HT1080 (cell line): Measurements from ENCODE around the gene TMC1. TPM values are rescaled to one million over a fixed set of nuclear protein-coding genes. Genes with fewer than 3 reads are reported as not detected.

Experiments used
- DNase-seq: peaks from one replicate; pipeline ENCODE4 v3.0.0-alpha.2; 2015; ENCODE audit warnings: low read depth
- total RNA-seq: library from RNA; depleted of rRNA; stranded (reverse); fragments of >200 nt; shearing (Covaris generic); gene quantifications from 2 replicates; pipeline ENCODE4 v1.2.3, GENCODE V29; 2014

TMC1 gene
- total RNA-seq, 1 experiment from 2014 or later = not detected

DNA sequence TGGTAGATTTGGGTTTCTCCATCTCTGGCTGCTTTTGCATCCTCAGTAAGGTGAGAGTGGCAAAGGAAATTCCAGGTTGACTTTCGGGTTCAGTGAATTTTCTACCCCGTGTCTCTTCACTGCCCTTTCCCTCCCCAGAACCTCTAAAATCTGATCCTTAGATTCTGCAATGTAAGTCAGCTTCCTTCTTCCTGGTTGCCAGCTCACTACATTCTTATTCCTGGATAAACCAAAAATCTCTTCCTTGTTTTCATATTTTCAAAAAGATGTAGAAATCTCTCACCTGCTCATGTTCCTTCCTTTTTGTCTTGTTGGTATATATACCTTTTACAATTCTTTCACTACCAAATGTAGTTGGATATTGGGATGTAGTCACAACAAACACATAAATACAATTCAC, 145.8 kb downstream of the TMC1 start:
- DNase-seq = no peak

GRCh38 chr9:72674961-72675360, 153.6 kb downstream of the TMC1 start:
- peak; percentile 40 for DNase-seq

DNA sequence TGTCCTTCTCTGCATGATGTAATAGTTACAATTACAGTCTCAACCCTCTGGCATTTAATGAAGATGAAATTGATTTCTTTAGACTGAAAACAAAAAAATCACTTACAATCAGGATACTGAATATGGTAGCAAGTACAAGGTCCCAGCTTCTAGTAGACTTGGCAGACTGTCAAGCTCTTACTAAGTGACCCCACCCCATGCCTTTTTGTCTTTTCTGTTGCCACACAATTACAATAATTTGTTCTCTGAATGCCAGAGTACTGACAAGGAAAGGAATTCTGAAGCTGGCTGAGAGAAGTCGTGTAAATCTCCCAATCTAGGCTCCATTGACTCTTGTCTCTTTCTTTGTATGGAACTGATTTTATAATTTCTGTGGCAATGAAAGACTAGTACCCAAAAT, 154.2 kb downstream of the TMC1 start:
- peak; percentile 58 for DNase-seq

DNA sequence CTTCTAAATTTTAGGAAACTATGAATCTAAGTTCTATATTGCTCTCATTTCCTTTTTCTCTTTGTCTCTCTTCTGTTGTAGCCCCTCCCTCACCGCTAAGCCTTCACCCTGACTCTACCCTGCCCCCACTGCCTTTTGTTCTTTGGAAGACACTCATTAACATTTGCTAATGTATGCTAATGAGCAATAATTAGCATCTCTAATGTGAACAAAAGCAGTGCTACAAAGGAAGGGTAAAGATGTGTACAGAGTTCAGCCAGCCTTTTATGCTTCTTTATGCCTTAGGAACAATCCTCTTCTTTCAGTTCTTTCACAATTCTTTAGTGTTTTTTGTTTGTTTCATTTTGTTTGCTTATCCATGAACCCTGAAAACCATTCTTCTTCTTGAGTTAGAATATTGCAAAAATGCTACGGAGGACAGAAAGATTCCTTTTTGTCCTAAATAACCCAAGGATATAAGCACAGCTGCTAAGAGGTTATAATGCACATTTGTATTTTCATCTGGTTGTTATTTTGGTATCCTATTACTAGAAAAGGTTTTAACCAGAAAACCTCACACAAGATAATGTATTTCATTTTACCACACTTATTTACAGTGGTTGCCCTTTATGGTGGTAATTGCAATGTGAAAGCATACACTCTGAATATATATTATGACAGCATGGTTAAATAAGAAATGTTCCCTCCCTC, 159.3 kb downstream of the TMC1 start:
- DNase-seq = no peak

DNA sequence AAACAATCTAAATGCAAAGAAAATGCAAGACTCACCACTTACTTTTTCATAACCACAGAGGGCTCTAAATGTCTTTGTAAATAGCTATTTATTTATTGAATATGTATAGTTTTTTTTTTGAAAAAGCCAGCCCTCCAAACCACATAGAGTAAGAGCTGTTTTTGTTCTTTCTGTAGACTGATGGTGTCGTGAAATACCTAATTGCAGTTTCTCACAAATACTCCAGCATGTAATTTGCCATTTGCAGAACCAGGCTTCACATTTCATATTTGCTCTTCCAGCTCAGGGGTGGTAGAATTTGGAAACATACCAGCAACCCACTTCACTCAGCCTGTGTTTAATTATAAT, 159.8 kb downstream of the TMC1 start:
- DNase-seq = no peak

DNA sequence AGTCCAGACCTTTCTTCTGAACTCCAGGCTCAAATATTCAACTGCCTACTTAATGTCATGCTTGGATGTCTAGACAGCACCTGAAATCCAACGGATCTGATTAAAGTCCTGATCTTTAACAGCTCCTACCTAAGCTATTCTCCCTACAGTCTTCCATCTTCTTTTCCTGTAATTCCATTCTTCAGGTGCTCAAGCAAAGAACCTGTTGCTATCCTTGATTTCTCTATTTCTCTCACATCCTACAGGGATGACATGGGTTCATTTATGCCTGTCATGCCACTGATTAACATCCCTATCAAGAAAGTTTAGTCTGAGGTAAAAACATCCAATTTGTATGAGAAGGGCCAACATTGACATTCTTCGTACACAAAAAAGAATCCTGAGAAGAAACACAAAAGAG, 163.2 kb downstream of the TMC1 start:
- no peak for DNase-seq

GRCh38 chr9:72685911-72686310, 164.5 kb downstream of the TMC1 start:
- no peak for DNase-seq

DNA sequence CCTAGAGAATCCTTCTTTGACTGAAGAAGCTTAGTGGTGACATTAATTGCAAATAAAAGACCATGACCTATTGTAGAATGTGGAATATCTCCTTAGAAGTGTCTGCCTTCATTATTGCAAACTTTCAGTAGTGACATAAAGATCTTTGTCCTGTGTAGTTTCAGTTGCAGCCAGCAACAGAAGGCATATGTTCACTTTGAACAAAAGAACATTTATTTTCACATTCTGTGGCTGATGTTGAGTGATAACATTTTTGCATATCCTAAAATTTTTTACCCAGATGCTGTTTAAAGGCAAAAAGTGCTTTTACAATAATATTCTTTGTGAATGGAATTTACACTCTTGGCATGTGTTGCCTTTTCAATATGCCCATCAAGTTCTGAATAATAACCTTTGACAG, 165.9 kb downstream of the TMC1 start:
- DNase-seq = no peak

DNA sequence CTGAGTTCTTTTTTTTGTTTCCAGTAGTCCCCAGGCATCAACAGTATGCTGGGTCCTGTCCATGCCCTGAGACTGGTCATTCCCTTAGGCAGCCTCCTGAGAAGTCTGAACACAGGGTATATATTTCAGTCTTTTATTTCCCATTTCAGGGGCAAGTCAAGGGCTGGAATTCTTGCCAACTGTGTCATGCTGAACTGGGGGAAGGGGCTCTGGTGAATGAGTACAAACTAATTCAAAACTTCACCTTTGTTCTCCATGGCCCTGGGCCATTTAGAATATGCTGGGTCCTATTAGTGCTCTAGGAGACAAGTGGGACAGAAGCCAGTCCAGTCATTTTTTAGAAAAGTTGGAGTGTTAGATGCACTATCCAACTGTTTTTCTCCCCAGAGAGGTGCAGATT, 170.3 kb downstream of the TMC1 start:
- DNase-seq = no peak

- DNase-seq = no peak
Observed at GRCh38 chr9:72695365-72695764, 174.0 kb downstream of the TMC1 start.

DNA sequence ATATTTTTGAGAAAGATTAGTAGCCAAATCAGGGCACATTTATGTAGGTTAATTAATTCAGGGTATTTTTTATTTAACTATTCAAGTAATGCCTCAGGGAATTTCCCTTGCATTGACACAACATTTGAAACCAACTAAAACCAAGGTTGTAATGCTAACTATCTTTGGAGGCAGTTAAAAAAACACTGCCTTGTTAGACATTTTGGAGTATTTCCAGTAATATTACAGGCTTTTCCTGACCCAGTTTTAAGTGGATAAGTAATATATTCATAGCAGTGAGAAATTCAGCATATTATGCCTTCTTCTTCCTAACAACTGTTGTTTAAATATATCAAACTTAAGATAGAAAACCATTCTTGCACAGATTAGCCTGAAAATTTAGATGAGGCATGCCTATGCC, 175.1 kb downstream of the TMC1 start:
- no peak for DNase-seq

DNA sequence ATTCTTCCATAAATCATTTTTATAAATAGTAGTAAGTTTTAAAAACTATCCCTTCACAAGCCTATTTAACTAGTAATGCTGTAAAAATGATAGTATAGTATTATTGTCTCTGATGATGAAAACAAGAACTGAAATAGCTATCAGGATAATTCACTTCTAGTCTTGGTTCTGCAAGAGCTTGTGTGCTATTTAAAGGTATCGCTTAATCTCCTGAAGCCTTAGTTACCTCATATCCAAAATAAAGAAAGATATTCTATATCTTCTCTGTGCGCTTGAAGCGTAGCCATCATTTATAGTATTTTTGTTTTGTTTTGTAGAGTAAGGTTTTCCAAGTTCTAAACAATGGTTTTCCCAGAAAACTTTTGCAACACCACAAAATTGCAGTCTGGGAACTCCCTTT, 180.1 kb downstream of the TMC1 start:
- no peak for DNase-seq

GRCh38 chr9:72703574-72703973, 182.2 kb downstream of the TMC1 start:
- peak; percentile 27 for DNase-seq

DNA sequence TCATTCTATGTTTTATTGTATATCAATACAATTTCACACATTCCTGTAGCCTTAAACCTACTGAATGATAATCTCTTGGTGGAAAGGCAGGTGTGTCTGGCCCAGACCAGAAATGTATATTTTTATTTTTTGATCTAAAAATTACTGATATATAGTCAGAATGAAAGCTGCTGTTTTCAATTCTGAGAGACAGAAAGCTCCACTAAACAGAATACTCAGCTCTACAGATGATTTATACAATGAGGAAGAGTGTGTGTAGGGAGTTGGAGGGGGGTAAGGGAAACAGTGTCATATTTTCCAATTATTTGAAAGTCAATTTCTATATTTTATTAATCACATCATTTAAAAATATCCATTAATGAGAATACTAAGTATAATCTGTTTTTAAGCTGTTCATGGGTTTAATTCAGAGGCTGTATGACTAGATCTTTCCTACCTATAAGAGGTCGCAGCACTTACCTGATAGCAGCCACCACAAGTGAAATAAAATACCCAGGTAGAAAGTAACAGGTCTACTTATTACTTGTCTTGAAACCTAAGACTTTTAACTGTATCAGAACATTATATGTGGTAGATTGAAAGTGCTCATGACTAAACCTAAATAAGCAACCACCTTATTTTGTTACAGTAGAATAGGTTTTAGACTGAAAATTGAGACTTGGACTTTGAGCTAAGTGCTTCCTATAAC, 183.4 kb downstream of the TMC1 start:
- DNase-seq = no peak

DNA sequence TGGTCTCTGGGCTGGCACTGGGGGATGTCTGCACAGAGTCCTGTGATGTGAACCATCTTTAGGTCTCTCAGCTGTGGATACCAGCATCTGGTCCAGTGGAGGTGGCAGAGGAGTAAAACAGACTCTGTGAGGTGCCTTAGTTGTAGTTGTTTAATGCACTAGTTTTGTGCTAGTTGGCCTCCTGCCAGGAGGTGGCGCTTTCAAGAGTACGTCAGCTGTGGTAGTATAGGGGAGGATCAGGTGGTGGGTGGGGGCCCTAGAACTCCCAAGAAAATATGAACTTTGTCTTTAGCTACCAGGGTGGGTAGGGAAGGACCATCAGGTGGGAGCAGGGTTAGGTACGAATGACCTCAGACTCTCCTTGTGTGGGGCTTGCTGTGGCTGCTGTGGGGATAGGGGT, 197.1 kb downstream of the TMC1 start:
- no peak for DNase-seq

DNA sequence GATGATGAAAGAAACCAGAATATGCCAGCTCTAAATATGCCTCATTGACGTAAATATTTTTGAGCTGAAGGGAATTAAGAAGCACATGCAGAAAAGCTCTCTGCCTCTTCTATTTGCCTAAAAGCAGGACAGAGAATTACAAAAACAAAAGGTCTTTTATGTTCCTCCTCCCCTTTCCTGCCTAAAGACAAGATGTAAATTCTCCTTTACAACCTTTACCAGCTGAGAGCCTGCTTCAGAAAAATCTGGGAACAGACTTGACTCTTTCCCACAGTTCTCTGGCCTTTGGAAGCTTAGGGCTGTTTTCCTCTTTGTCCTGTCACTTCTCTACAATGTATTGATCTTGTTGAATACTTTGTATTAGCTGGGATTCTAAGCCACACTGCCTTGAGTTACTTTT, 199.7 kb downstream of the TMC1 start:
- no peak for DNase-seq

GRCh38 chr9:72726947-72727346, 205.5 kb downstream of the TMC1 start:
- no peak for DNase-seq

- DNase-seq = no peak
Observed at GRCh38 chr9:72728031-72728770, 206.8 kb downstream of the TMC1 start.

DNA sequence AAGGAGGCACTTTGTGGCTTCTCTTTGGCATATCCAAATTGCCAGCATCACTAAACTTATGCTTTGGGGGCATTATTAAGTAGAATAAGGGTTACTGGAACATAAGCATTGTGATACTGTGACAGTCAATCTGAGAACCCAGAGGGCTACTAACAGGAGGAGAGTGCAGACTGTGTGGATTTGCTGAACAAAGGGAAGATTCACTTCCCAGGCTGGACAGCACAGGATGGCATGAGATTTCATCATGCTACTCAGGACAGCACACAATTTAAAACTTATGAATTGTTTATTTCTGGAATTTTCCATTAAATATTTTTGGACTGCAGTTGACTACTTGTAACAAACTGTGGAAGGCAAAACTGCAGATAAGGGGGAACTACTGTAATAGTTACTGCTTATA, 212.5 kb downstream of the TMC1 start:
- no peak for DNase-seq

DNA sequence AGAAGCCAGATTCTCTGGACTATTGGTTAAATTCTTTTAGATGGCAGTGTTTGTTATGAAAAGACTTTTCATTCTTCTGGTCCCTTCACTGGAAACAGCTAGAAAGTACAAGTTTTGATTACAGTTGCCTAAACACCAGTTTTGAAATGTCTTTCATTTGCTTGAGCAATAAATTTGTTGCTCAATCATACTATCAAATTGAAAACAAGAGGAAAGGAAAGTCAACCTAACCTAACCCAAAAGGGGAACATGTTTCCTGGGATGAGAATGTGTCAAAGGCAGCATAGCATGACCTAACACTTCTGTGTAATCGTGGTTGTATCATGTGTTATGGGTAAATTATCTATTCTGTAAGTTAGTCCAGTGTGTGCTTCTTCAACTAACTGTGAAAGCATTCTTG, 213.2 kb downstream of the TMC1 start:
- no peak for DNase-seq

DNA sequence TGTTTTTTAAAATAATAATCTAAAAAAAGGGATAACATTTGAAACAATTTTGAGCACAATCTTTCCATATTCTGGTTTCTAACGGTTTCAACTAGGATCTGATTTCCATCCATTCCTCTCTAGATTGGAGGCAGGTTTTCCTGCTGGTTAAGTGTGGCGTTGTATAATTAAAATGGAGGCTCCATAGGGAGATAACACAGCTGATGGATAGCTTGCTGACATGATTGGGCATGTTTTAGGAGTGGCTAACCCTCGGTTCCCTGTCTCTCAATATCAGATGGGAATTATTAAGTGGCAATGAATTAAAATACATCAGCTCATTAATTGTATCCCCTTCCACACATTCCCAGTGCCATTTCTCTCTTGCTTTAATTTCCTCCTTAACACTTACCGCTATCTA, 222.4 kb downstream of the TMC1 start:
- DNase-seq = no peak

GRCh38 chr9:72749276-72749675, 227.9 kb downstream of the TMC1 start:
- DNase-seq = no peak

DNA sequence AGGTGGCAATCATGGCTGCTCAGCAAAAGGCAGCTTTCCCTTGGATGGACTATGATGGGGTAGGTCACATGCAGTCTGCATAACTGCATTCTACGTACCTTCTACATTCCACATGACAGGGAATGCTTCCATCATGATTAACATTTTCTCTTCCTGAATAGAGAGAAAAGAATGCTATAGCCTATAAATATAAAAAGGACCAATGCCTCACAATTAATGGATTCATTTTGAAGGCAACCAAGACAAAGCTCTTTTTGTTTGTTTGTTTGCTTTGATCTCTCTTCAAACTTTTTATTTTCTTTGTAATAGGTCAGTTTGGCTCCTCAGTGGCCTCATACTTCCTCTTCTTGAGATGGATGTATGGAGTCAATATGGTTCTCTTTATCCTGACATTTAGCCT, 230.1 kb downstream of the TMC1 start:
- DNase-seq = no peak
